GM12878 (cell line): ENCODE data around the gene SYNRG. TPM values are rescaled to one million over a fixed set of nuclear protein-coding genes. Genes with fewer than 3 reads are reported as not detected.

ENCODE experiments used
- ATAC-seq: fragments of 200-7000 bp; cut with Tn5 transposase; 3 replicates; pipeline ENCODE4 v1.9.1; 2020; ENCODE audit warnings: mild to moderate bottlenecking, moderate library complexity
- BruUV-seq: library from RNA; stranded (reverse); fragments of 400-500 nt; replicated peaks from 2 replicates; lab custom pipeline; 2021; lab: Mats Ljungman, UMichigan
- CTCF ChIA-PET: fragments of 300-600 bp; sonication (Branson Sonifier 250); formaldehyde crosslinking; extraction: SDS; loops from one replicate; lab custom pipeline; 2021; ENCODE audit warnings: inconsistent platforms; lab: Yijun Ruan, JAX
- POLR2A ChIA-PET: fragments of 350-600 bp; formaldehyde crosslinking; extraction: SDS; loops from one replicate; lab custom pipeline; 2021; ENCODE audit warnings: inconsistent platforms; lab: Charles Lee
- RAD21 ChIA-PET: fragments of 300-600 bp; sonication (Branson Sonifier 250); formaldehyde crosslinking; loops from one replicate; lab custom pipeline; 2023; ENCODE audit warnings: antibody characterized with exemption; ENCODE audit not compliant: unreplicated experiment; lab: Charles Lee
- SMC1A ChIA-PET: fragments of 300-600 bp; sonication (Branson Sonifier 250); formaldehyde crosslinking; loops from one replicate; lab custom pipeline; 2023; ENCODE audit not compliant: unreplicated experiment, uncharacterized antibody; lab: Charles Lee
- DNase-seq: peaks from one replicate; pipeline ENCODE4 v3.0.0-alpha.2; 2011; ENCODE audit warnings: low read depth, low spot score
- FAIRE-seq: peaks from 3 replicates; lab custom pipeline; 2011; peaks lifted over from hg19 to GRCh38; lab: Jason Lieb, UNC
- H2AFZ ChIP-seq: 2 replicates; pipeline ENCODE4 v1.6.0; 2011; ENCODE audit warnings: low read depth, low read length, control low read depth; ENCODE audit not compliant: control insufficient read depth
- H3K27ac ChIP-seq: 2 replicates; pipeline ENCODE4 v1.5.1; 2011; ENCODE audit warnings: control low read depth; ENCODE audit not compliant: control insufficient read depth, insufficient read depth
- H3K27me3 ChIP-seq, 2 experiments: replicated peaks in 1 of 2; 2 replicates each; pipeline versions ENCODE4 v1.6.0 to v1.6.1; 2011; ENCODE audit warnings: low read length in 1 of 2; ENCODE audit not compliant: control insufficient read depth in 2 of 2, insufficient read depth in 2 of 2
- H3K36me3 ChIP-seq, 2 experiments: 2 replicates each; pipeline ENCODE4 v1.5.1; 2011; ENCODE audit warnings: low read length in 1 of 2; ENCODE audit not compliant: control insufficient read depth in 2 of 2, insufficient read depth in 2 of 2
- H3K4me1 ChIP-seq: 2 replicates; pipeline ENCODE4 v1.6.1; 2011; ENCODE audit warnings: mild to moderate bottlenecking, low read length, moderate library complexity, mixed read lengths; ENCODE audit not compliant: control insufficient read depth, insufficient read depth
- H3K4me2 ChIP-seq: 2 replicates; pipeline ENCODE4 v1.6.0; 2011; ENCODE audit warnings: control low read depth; ENCODE audit not compliant: control insufficient read depth, insufficient read depth
- H3K4me3 ChIP-seq: fragments of 200-600 bp; sonication (generic); 2 replicates; pipeline ENCODE4 v1.5.1; 2016
- H3K79me2 ChIP-seq: 2 replicates; pipeline ENCODE4 v1.6.0; 2011; ENCODE audit warnings: low read length; ENCODE audit not compliant: control insufficient read depth, insufficient read depth
- H3K9ac ChIP-seq: 2 replicates; pipeline ENCODE4 v1.8.0; 2011; ENCODE audit warnings: low read length, control low read depth, mixed read lengths; ENCODE audit not compliant: control insufficient read depth, insufficient read depth
- H3K9me3 ChIP-seq: replicated peaks from 3 replicates; pipeline ENCODE4 v1.5.1; 2011; ENCODE audit warnings: mild to moderate bottlenecking, low read length; ENCODE audit not compliant: control insufficient read depth, insufficient read depth
- H4K20me1 ChIP-seq: 2 replicates; pipeline ENCODE4 v1.6.0; 2011; ENCODE audit not compliant: control insufficient read depth, insufficient read depth
- BCL3 ChIP-seq: IDR thresholded peaks from 2 replicates; pipeline ENCODE4 v1.6.1; 2011; ENCODE audit warnings: borderline replicate concordance, low read depth, mild to moderate bottlenecking, moderate library complexity, low read length; ENCODE audit not compliant: insufficient read depth, poor library complexity, severe bottlenecking
- ETV6 ChIP-seq, 2 experiments: fragments of 450-650 bp in 1 of 2; IDR thresholded peaks in 1 of 2; conservative IDR thresholded peaks in 1 of 2; 2 replicates each; pipeline ENCODE4 v1.6.1; 2014; ENCODE audit warnings: antibody characterized with exemption in 1 of 2, borderline replicate concordance in 1 of 2, low read depth in 1 of 2, mild to moderate bottlenecking in 1 of 2, moderate library complexity in 1 of 2
- MYB ChIP-seq: fragments of 150-350 bp; IDR thresholded peaks from 2 replicates; pipeline ENCODE4 v1.6.1; 2014; ENCODE audit warnings: mild to moderate bottlenecking, low read depth, low read length, borderline replicate concordance
- PBX3 ChIP-seq: IDR thresholded peaks from 2 replicates; pipeline ENCODE4 v1.6.1; 2011; ENCODE audit warnings: mild to moderate bottlenecking, low read depth, low read length, moderate library complexity; ENCODE audit not compliant: insufficient replicate concordance
- RELA ChIP-seq: fragments of 450-650 bp; IDR thresholded peaks from 2 replicates; pipeline ENCODE4 v1.8.0; 2014; ENCODE audit warnings: borderline replicate concordance; ENCODE audit not compliant: partially characterized antibody
- in situ Hi-C: fragments of 300-500 bp; cut with MboI; formaldehyde crosslinking; loops from 9 replicates; pipeline ENCODE4 v1.14.3; 2018; ENCODE audit warnings: mixed read lengths
- intact Hi-C: fragments of 100-400 bp; cut with micrococcal nuclease; formaldehyde crosslinking; loops from one replicate; pipeline ENCODE4 v1.14.2; 2022; ENCODE audit not compliant: unreplicated experiment
- polyA plus RNA-seq, 11 experiments: library from polyadenylated mRNA; depleted of rRNA in 4 of 11; unstranded in 6 of 11; stranded (reverse) in 5 of 11; fragments of >200 nt; fragmentation: Nextera tagmentation in 4 of 11; fragmentation: Illumina TruSeq in 1 of 11; extraction: Ambion mirVana in 4 of 11; extraction: Trizol in 1 of 11; gene quantifications; 1 replicate in 1 of 11; 2 replicates in 10 of 11; pipeline versions ENCODE4 v1.2.1 to v1.2.3, GENCODE V29; 2011 to 2016; ENCODE audit warnings: inconsistent platforms in 2 of 11, missing spikeins in 2 of 11, low read depth in 1 of 11
- total RNA-seq, 4 experiments: library from RNA; depleted of rRNA in 3 of 4; stranded (reverse); fragments of >200 nt in 3 of 4; fragmentation: Illumina TruSeq in 1 of 4; extraction: Trizol in 1 of 4; gene quantifications; 2 replicates each; pipeline versions ENCODE4 v1.2.1 to v1.2.3, GENCODE V29; 2013 to 2021

Gene SYNRG
- total and polyA plus RNA-seq, 10 of the 15 experiments (the other 5 are each of a cell fraction or from before 2014, with no cell fraction given): 5.2 to 40.4 (median 26.7) TPM

- H3K9ac ChIP-seq: no peak overlapping the region
- TF ChIP-seq PBX3 (no peak), MYB (no peak), ETV6 (conservative IDR thresholded peaks at IDR 0.05 in 1 of 2, IDR thresholded peaks at IDR 0.05 in 1 of 2; ENCODE audit: borderline replicate concordance in 1 of 2, low read depth in 1 of 2) (no peak), BCL3 (no peak), RELA (no peak)
- TF ChIP-seq, all 136 proteins: peak for 0
- ChIA-PET CTCF (interaction anchor here (1.1 kb wide), 1 partner anchor 100 kb away, joined by 3 read pairs; no protein-coding TSS in a partner anchor), RAD21 (interaction anchor here (0.6 kb wide), 1 partner anchor 1850 kb away, joined by 3 read pairs; no protein-coding TSS in a partner anchor), POLR2A (no interaction called here), SMC1A (interaction anchor here (0.9 kb wide), 2 partner anchors 20 to 270 kb away, joined by 3 read pairs; no protein-coding TSS in a partner anchor)
- H2AFZ ChIP-seq: no peak overlapping the region
- ATAC-seq: no peak
- no TSS peak for BruUV-seq
- no peak for DNase-seq
- no peak for FAIRE-seq
- no peaks in the 10 kb centered on the region for H3K36me3 ChIP-seq
- no peaks in the 10 kb centered on the region; the same call in 1 of the 2 replicates for H3K79me2 ChIP-seq
- intact Hi-C loops: no loop called here
- no peak overlapping the region for H3K4me2 ChIP-seq
- no peak overlapping the region for H3K27ac ChIP-seq
- no peak overlapping the region for H3K4me3 ChIP-seq
- no peaks in the 10 kb centered on the region for H3K4me1 ChIP-seq
- no peaks in the 10 kb centered on the region for H3K9me3 ChIP-seq
- H4K20me1 ChIP-seq: no peaks in the 10 kb centered on the region
- no peaks in the 10 kb centered on the region for H3K27me3 ChIP-seq
- in situ Hi-C loops: loop anchor here (25.0 kb wide), 1 partner anchor 887 kb away; no protein-coding TSS in a partner anchor
These were observed 108.8 kb downstream of the SYNRG start for GRCh38 chr17:37500378-37500777.
